WI38 (cell line): ENCODE measurements around the gene BCL7A.
"Not testable (repeated sequence)": the region's sequence is repeated elsewhere in the genome, so short reads cannot be mapped to it uniquely, and the experiment has no call there.

Experiments
- H3K4me3 ChIP-seq: 2 replicates; pipeline ENCODE4 v1.5.1; 2011; ENCODE audit warnings: low read depth, mild to moderate bottlenecking, control low read depth, low read length
- TF ChIP-seq, protein P1 (sequence below): IDR thresholded peaks from 2 replicates; pipeline ENCODE4 v1.5.1; 2012; ENCODE audit warnings: low read depth, mild to moderate bottlenecking, control low read depth, low read length

Gene BCL7A

DNA sequence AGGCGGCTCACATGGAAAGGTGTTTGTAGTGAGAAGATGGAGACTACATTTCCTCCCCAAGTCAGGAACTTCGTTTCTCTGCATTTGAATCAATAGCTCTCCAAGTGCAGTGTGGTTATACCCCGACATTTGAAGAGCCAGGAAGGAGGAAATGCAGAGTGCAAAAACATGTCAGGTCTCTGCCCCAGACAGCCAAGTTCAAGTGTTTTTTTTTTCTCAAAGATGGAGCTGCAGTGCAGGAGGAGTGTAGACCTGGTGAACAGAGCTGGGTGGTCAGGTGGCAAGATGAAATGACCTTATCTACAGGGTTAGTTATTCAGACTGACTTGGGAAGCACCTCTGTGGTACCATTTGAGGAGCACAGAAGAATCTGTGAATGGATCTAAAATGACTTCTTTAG, 78.2 kb downstream of the BCL7A start:
- H3K4me3 ChIP-seq = no peak overlapping the region
- TF ChIP-seq, protein P1, sequence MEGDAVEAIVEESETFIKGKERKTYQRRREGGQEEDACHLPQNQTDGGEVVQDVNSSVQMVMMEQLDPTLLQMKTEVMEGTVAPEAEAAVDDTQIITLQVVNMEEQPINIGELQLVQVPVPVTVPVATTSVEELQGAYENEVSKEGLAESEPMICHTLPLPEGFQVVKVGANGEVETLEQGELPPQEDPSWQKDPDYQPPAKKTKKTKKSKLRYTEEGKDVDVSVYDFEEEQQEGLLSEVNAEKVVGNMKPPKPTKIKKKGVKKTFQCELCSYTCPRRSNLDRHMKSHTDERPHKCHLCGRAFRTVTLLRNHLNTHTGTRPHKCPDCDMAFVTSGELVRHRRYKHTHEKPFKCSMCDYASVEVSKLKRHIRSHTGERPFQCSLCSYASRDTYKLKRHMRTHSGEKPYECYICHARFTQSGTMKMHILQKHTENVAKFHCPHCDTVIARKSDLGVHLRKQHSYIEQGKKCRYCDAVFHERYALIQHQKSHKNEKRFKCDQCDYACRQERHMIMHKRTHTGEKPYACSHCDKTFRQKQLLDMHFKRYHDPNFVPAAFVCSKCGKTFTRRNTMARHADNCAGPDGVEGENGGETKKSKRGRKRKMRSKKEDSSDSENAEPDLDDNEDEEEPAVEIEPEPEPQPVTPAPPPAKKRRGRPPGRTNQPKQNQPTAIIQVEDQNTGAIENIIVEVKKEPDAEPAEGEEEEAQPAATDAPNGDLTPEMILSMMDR = no peak

DNA sequence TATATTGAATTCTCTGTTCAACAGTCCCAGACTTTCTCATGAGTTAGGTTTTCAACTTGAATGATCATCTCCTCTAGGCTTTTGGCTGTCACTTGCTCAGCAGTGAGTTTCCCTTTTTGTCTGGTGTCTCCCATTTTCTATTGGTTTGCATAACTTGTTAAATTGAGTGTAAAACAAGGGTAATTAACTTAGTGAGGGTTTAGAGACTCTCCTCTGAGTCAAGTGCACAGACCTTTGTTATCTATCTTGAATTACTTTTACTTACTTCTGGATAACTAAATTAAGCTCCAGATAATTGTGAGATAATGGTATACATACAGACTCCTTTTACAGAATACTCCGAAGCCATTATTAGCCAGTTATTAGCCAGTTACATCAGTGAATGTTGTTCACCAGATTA, 78.9 kb downstream of the BCL7A start:
- no peak overlapping the region for H3K4me3 ChIP-seq
- TF ChIP-seq, protein P1 = no peak

DNA sequence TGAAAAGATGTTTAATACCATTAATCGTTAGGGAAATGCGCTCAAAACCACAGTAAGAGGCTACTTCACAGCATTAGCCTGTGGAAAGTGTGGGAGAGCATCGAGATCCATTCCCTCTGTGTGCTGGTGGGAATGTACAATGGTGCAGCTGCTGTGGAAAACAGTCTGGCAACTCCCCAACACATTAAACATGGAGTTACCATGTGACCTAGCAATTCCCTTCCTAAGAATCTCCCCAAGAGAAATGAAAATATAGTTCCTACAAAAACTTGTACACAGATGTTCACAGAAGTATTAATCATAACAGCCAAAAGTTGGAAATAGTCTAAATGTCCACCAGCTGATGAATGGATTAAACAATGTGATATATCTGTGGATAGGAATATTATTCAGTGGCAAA, 80.6 kb downstream of the BCL7A start:
- no peak overlapping the region for H3K4me3 ChIP-seq
- TF ChIP-seq, protein P1 = no peak

GRCh38 chr12:122104844-122105243, 83.2 kb downstream of the BCL7A start:
- TF ChIP-seq, protein P1 = no peak
- no peak overlapping the region for H3K4me3 ChIP-seq

GRCh38 chr12:122105496-122105895, 83.8 kb downstream of the BCL7A start:
- H3K4me3 ChIP-seq = not testable (repeated sequence)

- H3K4me3 ChIP-seq = no peak overlapping the region
- TF ChIP-seq, protein P1 = no peak
These were observed 85.2 kb downstream of the BCL7A start for GRCh38 chr12:122106843-122107242.

DNA sequence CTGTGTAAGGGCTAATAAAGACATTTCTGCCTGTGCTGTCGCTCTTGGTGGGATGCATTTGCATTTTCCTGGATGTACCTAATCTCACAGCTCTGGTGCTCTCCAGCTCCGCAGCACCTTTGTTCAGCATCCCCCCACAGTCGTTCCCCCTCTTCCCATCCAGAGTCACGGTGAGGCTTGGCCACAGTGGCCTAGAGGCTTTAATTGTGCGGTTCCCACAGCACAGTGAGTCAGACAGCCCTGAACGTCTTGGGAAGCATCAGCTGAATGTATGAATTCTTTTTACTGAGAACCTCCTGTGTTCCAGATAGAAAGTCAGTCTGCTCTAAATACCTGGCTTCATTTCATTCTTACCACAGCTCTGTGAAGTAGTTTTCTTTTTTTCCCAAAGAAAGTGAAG, 85.6 kb downstream of the BCL7A start:
- H3K4me3 ChIP-seq = no peak overlapping the region
- TF ChIP-seq, protein P1 = no peak

GRCh38 chr12:122111089-122111641, 89.5 kb downstream of the BCL7A start:
- H3K4me3 ChIP-seq = no peak overlapping the region

More at GRCh38 chr12:122111089-122111641, 89.5 kb downstream of the BCL7A start:
- TF ChIP-seq, protein P1 = no peak
